Measurements from ENCODE around the gene GPR179.

The GPR179 gene

DNA sequence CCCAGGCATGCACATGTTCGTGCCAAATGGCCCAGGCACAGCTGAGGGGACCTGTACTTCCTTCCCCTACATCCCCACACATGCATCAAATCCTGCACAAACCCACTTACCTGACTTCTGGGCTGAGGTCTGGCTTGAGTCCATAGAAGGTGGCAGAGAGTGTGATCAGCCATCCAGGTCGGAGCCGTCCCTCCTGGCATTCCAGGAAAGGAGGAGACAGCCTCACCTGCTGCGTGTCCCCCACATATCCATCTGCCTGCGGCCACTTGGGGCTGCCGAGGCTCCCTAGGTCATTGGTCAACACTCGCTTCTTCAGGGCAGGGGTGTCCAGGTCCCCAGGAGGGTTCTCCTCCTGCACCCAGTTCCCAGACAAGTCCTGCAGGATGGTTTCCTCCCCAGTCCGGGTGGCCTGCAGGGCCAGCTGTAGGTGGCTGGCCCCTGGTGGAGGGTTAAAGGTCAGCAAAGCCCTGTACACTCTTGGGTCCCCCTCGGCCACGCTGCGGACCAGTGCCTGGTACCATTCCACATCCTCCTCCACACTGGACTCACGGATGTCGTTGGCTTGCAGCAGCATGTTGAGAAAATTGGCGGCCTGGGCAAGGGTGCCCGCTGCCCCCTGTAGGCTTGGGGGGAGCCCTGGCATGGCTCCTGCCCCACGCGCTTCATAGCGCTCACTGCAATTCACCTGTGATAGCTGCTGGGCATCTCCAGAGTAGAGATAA is 709 bp downstream of the GPR179 start:
- no peak for DNase-seq

DNA sequence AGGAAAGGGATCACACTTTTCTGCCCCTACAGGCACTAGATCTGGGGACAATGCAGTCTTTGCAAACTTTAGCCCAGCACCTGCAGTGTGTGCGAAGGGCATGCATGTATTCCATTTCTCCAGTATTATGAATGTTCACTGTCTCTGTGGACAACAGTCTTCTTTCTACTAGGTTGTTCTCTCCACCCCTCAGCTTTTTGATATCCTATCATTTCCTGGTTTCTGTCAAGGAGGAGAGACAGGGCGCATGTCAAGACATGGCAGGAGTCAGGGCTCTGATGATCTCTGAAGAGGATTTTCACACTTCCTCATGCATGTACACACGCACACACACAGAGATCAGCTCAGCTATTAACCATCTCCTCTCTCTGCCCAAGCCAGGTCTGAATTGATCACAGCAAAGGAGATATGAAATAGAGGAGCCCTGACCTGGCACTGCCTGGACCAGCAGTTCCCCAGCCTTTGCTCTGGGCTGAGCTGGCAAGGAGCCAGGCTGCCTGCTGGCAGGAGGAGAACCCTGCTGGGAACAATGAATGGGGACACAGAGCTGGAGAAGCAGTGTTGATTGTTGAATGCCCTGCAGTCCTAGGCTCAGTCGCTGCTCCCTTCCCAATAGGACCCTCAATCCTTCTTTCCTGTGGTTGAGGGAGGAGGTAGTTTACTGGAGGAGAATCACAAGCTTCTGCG is 2.6 kb downstream of the GPR179 start:
- peak; percentile 60 for DNase-seq

DNA sequence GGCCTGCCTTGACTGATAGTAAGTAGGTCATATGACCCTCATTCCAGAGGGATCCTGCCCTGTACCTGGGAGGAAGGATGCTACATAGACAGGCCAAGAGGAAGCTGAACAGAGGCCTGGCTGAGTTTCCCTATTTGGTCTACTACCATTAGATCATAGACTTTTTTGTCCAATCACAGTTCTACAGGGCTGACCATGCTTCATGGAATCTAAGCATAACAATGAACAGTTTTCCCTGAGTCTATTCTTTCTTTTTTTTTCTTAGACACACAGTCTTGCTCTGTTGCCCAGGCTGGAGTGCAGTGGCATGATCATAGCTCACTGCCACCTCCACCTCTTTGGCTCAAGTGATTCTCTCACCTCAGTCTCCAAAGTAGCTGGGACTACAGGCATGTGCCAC is 3.9 kb downstream of the GPR179 start:
- DNase-seq, result no peak

- no peak for DNase-seq
Measured at GRCh38 chr17:38338535-38338934, 5.2 kb downstream of the GPR179 start.

DNA sequence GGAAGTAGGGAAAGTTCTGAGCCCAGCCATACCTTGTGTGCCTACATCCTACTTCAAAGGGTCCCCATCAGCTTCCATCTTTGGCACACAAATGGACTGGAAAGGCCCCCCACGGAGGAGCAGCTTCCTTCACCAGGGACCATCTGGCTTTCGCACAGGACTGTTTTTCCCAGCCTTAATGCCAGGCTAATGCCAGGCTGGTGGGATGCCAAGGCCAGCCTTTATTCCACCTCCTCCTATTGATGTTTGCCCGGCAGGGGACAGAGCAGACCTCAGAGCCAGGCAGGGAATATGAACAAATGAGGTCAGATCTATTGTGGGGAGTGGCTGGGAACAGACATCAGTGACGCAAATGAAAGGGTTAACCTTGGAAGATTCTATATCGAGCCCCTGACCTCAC is 5.7 kb downstream of the GPR179 start:
- DNase-seq, result no peak

- no peak for DNase-seq
Measured at GRCh38 chr17:38336838-38337237, 6.9 kb downstream of the GPR179 start.

DNA sequence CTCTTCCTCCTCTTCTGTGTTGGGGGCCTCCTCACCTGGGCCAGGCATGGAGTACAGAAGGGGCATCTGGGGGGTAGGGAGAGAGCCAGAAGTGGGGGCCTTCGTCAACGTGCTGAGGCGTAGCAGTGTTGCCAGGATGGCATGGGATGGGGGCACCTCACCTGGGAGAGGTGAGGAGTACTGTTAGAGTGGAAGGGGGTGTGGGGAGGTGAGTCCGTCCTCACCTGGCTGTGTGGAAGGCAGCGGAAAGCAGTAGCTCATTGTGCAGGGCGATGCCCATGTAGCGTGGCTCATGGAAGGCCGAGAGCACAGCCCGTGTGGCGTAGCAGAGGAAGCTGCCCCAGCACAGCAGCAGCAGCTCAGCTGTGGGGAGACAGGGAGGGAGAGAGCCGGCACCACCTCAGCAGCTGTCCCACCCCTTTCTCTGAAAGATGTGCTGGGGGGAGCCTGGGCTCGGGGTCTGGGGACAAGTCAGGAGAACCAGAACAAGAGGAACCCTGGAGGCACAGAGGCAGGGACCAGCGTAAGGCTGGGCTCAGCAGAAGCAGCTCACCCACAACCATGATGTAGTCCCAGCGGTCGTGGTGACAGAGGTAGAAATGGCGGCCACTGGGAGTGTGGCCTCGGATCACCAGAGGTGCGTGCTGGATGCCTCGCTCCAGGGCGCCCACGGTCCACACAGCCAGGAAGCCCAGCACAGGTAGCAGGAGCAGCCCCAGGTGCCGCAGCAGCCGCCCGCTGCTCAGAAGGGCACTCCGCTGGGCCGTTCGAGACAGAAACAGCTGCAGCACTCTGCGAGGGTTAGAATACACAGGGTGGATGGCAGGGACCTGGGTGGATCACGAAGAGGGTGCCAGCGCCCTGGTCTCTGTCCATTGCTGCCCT is 9.0 kb downstream of the GPR179 start:
- no peak for DNase-seq

- DNase-seq, result peak; percentile 67
Measured at GRCh38 chr17:38333635-38334295, 10.0 kb downstream of the GPR179 start.

DNA sequence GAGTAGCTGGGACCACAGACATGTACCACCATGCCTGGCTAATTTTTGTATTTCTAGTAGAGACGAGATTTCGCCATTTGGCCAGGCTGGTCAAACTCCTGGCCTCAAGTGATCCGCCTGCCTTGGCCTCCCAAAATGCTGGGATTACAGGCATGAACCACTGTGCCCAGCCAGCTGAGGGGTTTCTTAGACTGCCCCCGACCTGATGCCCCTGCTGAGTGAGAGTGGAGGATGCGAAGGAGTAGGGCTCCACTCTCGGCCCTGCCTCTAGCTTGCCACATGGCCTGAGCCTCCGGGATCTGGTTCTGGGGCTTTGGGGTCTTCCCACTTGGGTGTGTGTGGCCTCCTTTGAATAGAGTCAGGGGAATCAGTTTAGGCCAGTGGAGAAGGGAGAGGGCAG is 11.0 kb downstream of the GPR179 start:
- DNase-seq, result no peak

- no peak for DNase-seq
Measured at GRCh38 chr17:38330941-38331411, 12.8 kb downstream of the GPR179 start.

GRCh38 chr17:38329808-38330730 is 13.7 kb downstream of the GPR179 start:
- no peak for DNase-seq

- no peak for DNase-seq
Measured at GRCh38 chr17:38329284-38329683, 14.5 kb downstream of the GPR179 start.

- DNase-seq, result no peak
Measured at GRCh38 chr17:38328620-38329019, 15.1 kb downstream of the GPR179 start.

GRCh38 chr17:38327936-38328335 is 15.8 kb downstream of the GPR179 start:
- no peak for DNase-seq

- DNase-seq, result no peak
Measured at GRCh38 chr17:38326996-38327792, 16.6 kb downstream of the GPR179 start.

DNA sequence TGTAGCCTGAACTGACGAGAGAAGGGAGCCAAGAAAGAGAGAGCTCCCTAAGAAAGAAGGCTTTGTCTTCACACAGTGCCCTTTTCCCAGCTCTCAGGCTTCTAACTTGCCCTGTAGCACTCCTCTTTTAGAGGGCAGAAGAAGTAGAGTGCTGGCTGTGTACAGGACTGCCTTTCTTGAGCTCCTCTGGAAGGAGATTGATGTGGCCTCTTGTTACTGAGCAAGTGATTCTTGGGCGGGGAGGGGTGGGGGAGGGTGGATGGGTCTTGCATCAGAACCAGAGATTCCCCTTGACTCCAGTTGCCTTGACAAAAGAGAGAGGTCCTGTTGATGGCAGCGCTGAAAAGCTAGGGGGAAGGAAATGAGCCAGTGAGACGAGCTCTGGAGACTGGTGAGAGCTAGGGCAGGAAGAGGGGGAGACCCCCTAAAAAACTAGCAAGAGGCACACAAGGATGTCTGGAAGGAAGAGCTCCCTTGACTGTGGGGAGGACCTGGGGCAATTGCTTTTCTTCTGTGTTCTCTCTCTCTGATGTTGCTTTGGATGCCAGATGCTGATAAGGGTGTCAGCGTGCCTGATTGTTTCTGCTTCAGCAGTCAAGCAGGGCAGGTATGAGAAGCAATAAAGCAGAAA is 18.4 kb downstream of the GPR179 start:
- DNase-seq, result no peak

DNA sequence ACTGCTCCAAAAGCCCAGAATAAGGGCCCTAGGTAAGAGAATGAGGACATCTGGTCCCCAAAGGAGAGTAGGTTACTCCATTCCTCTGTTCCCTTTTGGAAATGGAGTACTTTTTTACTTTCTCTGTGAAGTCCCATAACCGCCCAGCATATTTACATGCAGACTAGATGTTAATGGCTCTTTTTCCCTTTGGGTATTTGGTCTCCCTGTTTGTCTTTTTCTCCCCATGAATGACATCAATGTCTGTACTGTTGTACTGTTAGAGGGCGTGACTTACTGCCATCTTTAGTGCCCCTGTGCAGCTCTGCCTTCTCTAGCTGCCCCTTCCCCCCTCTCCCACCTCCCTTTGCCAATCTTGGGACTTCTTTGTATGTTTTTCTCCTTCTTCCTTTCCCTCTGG is 19.0 kb downstream of the GPR179 start:
- no peak for DNase-seq

DNA sequence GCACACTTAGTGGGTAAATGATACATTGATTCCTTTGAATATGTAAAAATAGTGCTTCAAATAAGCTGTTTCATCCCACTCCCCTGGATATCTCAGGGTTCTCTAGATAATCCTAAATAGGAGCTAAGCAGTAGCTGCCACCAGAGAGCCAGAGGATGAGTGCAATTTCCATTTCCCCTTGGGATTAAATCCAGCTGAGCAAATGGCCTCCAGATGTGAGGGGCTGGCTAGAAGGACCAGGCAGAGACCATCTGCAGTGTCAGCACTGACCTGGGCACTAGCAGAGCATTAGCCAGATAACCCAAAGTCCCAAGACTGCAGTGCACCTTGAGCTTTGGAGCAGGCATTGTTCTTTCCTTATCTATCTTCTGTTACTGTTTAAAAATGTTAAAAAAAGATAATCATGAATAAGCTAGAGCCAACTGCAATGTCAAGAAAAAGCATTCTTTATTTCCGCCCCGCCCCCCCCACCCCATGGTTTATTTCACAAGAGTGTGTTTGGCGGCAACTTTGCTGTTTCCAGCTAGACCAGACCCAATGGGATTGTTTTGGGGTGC is 19.5 kb downstream of the GPR179 start:
- DNase-seq, result no peak

- DNase-seq, result no peak
Measured at GRCh38 chr17:38322897-38323296, 20.9 kb downstream of the GPR179 start.

- DNase-seq, result peak; percentile 67
Measured at GRCh38 chr17:38322156-38322779, 21.5 kb downstream of the GPR179 start.
